Mesenchymal stem cell (in vitro differentiated cells and primary cell): ENCODE measurements around the gene GGN.

ENCODE experiments used
- DNase-seq: peaks from one replicate; pipeline ENCODE4 v3.0.0-alpha.2; 2013
- H2AFZ ChIP-seq: one replicate; pipeline ENCODE4 v1.6.1; 2013; ENCODE audit warnings: low read depth, mild to moderate bottlenecking, control low read depth, inconsistent platforms, low read length, moderate library complexity
- H2AK5ac ChIP-seq: 2 replicates; pipeline ENCODE4 v1.6.1; 2013; ENCODE audit warnings: low read length, moderate library complexity, mild to moderate bottlenecking, inconsistent platforms; ENCODE audit not compliant: severe bottlenecking
- H2BK120ac ChIP-seq: one replicate; pipeline ENCODE4 v1.6.1; 2013; ENCODE audit warnings: low read depth, mild to moderate bottlenecking, inconsistent platforms, low read length, moderate library complexity
- H2BK12ac ChIP-seq, 2 experiments: one replicate each; pipeline ENCODE4 v1.6.1; 2013; ENCODE audit warnings: inconsistent platforms in 2 of 2, low read length in 2 of 2, mild to moderate bottlenecking in 2 of 2, moderate library complexity in 2 of 2, control low read depth in 1 of 2
- H2BK15ac ChIP-seq: one replicate; pipeline ENCODE4 v1.6.1; 2013; ENCODE audit warnings: mild to moderate bottlenecking, low read depth, inconsistent platforms; ENCODE audit not compliant: poor library complexity, severe bottlenecking
- H2BK5ac ChIP-seq: 2 replicates; pipeline ENCODE4 v1.6.1; 2013; ENCODE audit warnings: low read depth, mild to moderate bottlenecking, low read length, control low read depth, inconsistent platforms; ENCODE audit not compliant: poor library complexity, severe bottlenecking
- H3K14ac ChIP-seq, 2 experiments: one replicate each; pipeline ENCODE4 v1.6.1; 2013; ENCODE audit warnings: inconsistent platforms in 2 of 2, low read length in 2 of 2, control low read depth in 1 of 2, mild to moderate bottlenecking in 1 of 2, moderate library complexity in 1 of 2
- H3K18ac ChIP-seq, 2 experiments: one replicate each; pipeline ENCODE4 v1.6.1; 2013; ENCODE audit warnings: inconsistent platforms in 2 of 2, low read length in 2 of 2, control low read depth in 1 of 2, low read depth in 1 of 2, mild to moderate bottlenecking in 1 of 2
- H3K23ac ChIP-seq, 2 experiments: one replicate each; pipeline ENCODE4 v1.6.1; 2013; ENCODE audit warnings: inconsistent platforms in 2 of 2, low read length in 2 of 2, mild to moderate bottlenecking in 2 of 2, moderate library complexity in 2 of 2, control low read depth in 1 of 2
- H3K27ac ChIP-seq: 2 replicates; pipeline ENCODE4 v1.5.1; 2013; ENCODE audit warnings: mild to moderate bottlenecking, moderate library complexity, low read length, control low read depth, inconsistent platforms; ENCODE audit not compliant: poor library complexity, severe bottlenecking
- H3K27me3 ChIP-seq, 2 experiments: 2 replicates each; pipeline versions ENCODE4 v1.6.1 to v1.7.0; 2013; ENCODE audit warnings: low read length in 2 of 2, mild to moderate bottlenecking in 2 of 2, moderate library complexity in 2 of 2, control low read depth in 1 of 2, inconsistent platforms in 1 of 2; ENCODE audit not compliant: control insufficient read depth in 1 of 2, insufficient read depth in 1 of 2
- H3K36me3 ChIP-seq, 2 experiments: 2 replicates each; pipeline versions ENCODE4 v1.6.1 to v1.7.0; 2013; ENCODE audit warnings: low read length in 2 of 2, control low read depth in 1 of 2, inconsistent platforms in 1 of 2, low read depth in 1 of 2, mild to moderate bottlenecking in 1 of 2; ENCODE audit not compliant: insufficient read depth in 2 of 2, control insufficient read depth in 1 of 2
- H3K4ac ChIP-seq, 2 experiments: one replicate each; pipeline ENCODE4 v1.6.1; 2013; ENCODE audit warnings: inconsistent platforms in 2 of 2, low read length in 2 of 2, mild to moderate bottlenecking in 2 of 2, moderate library complexity in 2 of 2, control low read depth in 1 of 2, low read depth in 1 of 2
- H3K4me1 ChIP-seq: 2 replicates; pipeline ENCODE4 v1.6.1; 2013; ENCODE audit warnings: low read depth, low read length, control low read depth; ENCODE audit not compliant: control insufficient read depth, insufficient read depth
- H3K4me2 ChIP-seq: 2 replicates; pipeline ENCODE4 v1.6.1; 2013; ENCODE audit warnings: low read length, mild to moderate bottlenecking, inconsistent platforms; ENCODE audit not compliant: poor library complexity, severe bottlenecking
- H3K4me3 ChIP-seq, 2 experiments: 2 replicates each; pipeline versions ENCODE4 v1.5.1 to v1.7.0; 2013; ENCODE audit warnings: low read length in 2 of 2, mild to moderate bottlenecking in 2 of 2, control low read depth in 1 of 2, low read depth in 1 of 2; ENCODE audit not compliant: insufficient read depth in 1 of 2
- H3K79me1 ChIP-seq: replicated peaks from 2 replicates; pipeline ENCODE4 v1.6.1; 2013; ENCODE audit warnings: mild to moderate bottlenecking, control low read depth, low read length, inconsistent platforms; ENCODE audit not compliant: poor library complexity, severe bottlenecking
- H3K9ac ChIP-seq: 2 replicates; pipeline ENCODE4 v1.7.0; 2013; ENCODE audit warnings: mild to moderate bottlenecking, low read length, moderate library complexity
- H3K9me3 ChIP-seq: 2 replicates; pipeline ENCODE4 v1.7.0; 2013; ENCODE audit warnings: mild to moderate bottlenecking, low read length; ENCODE audit not compliant: control insufficient read depth
- H4K8ac ChIP-seq: one replicate; pipeline ENCODE4 v1.6.1; 2013; ENCODE audit warnings: inconsistent platforms, mild to moderate bottlenecking, low read length, moderate library complexity
- H4K91ac ChIP-seq: one replicate; pipeline ENCODE4 v1.6.1; 2013; ENCODE audit warnings: mild to moderate bottlenecking, low read length, inconsistent platforms
- WGBS: methylation state at CpG from one replicate; pipeline ENCODE4 v1.1.7; 2013; ENCODE audit warnings: mixed read lengths; 5-methylcytosine and 5-hydroxymethylcytosine counted together

The GGN gene

DNA sequence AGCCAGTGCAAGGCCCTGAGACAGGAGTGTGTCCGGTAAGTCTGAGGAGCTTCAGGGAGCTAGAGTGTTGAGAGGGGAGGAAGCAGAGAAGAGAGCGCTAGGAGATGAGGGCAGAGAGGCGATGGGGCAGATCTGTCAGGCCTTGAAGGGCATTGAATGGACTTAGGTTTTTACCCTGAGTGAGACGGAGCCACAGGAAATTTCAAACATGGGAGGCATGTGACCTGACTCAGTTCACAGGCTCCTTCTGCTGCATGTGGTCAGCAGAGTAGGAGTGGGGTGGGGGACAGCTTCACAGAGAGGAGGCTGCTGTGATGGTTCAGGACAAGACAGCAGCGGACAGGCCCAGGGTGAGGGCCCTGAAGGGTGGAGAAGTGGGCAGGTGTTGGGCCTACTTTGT, 12.5 kb upstream of the GGN start:
- Histone ChIP-seq H2AFZ (no peak overlapping the region), H3K4me1 (peaks cover 18% of the 10 kb centered on the region), H4K91ac (no peak overlapping the region), H3K79me1 (peaks cover 14% of the 10 kb centered on the region), H3K14ac (no peak overlapping the region), H4K8ac (no peak overlapping the region), H3K4ac (no peak overlapping the region), H2BK5ac (no peak overlapping the region), H3K9ac (no peak overlapping the region), H3K4me2 (no peak overlapping the region), H2BK15ac (no peak overlapping the region), H2BK120ac (no peak overlapping the region), H3K27me3 (peaks cover 0 to 5% of the 10 kb centered on the region in 2 experiments), H2BK12ac (no peak overlapping the region), H3K9me3 (no peaks in the 10 kb centered on the region), H2AK5ac (no peak overlapping the region), H3K18ac (peak overlapping the region; percentile 38 to 58), H3K36me3 (peaks cover 8 to 19% of the 10 kb centered on the region in 2 experiments), H3K27ac (no peak overlapping the region), H3K23ac (no peak overlapping the region), H3K4me3 (no peak overlapping the region)
- DNase-seq: peak; percentile 55
- 69% methylated on average over 5 of the region's 5 CpGs for WGBS

DNA sequence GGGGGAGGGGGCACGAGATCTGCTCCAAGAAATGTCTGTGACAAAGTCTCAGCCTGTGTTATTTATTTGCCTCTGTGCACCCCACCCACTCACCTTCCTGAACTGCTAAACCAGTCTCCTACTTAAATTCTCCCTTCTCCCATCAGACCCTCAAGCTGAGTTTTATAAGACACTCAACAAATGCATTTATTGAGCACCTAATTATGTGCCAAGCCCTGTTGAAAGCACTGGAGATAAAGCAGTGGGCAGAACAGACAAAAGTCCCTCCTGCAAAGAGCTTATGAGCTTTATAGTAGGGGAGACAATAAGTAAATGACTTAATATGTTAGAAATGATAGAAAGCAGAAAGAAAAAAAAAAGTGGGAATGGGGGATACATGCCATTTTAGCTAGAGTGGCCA, 11.7 kb upstream of the GGN start:
- H2AFZ ChIP-seq: no peak overlapping the region
- no peak overlapping the region for H2AK5ac ChIP-seq
- no peak overlapping the region for H4K8ac ChIP-seq
- 91% methylated on average over 1 of the region's 1 CpG for WGBS
- no peak overlapping the region for H2BK5ac ChIP-seq
- H3K14ac ChIP-seq: no peak overlapping the region
- H3K36me3 ChIP-seq: peaks cover 4 to 19% of the 10 kb centered on the region in 2 experiments
- peaks cover 16% of the 10 kb centered on the region for H3K4me1 ChIP-seq
- DNase-seq: no peak
- peak overlapping the region; percentile 65 for H2BK15ac ChIP-seq
- H3K4me3 ChIP-seq: no peak overlapping the region
- H4K91ac ChIP-seq: no peak overlapping the region
- H3K4ac ChIP-seq: no peak overlapping the region
- peak overlapping the region in 1 of 2 experiments; percentile 5 for H3K18ac ChIP-seq
- peaks cover 8% of the 10 kb centered on the region for H3K79me1 ChIP-seq
- no peak overlapping the region for H2BK12ac ChIP-seq
- H2BK120ac ChIP-seq: no peak overlapping the region
- peaks cover 0 to 8% of the 10 kb centered on the region in 2 experiments for H3K27me3 ChIP-seq
- no peaks in the 10 kb centered on the region for H3K9me3 ChIP-seq
- no peak overlapping the region for H3K23ac ChIP-seq
- H3K27ac ChIP-seq: no peak overlapping the region
- no peak overlapping the region for H3K9ac ChIP-seq
- no peak overlapping the region for H3K4me2 ChIP-seq

DNA sequence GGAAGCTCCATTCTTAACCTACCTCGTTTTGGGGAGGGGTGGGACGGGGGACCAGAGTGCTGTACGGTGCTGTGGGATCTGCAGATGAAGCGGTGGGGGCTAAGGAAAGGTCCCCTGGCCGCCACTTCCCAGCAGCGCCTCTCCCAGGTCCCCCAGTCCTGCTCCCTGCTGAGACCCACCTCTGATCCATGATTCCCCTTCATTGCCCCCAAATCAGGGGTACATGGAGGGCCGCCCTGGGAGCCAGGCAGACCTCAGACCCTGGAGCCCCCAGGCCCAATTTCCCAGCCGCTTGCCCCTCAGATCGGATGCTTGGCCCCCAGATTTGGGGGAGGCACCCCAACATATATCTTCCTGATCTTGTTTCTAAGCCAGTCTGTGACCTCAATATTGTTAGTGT, 11.2 kb upstream of the GGN start:
- no peak overlapping the region for H3K27ac ChIP-seq
- no peak overlapping the region for H2AK5ac ChIP-seq
- no peak overlapping the region for H3K14ac ChIP-seq
- no peak overlapping the region for H2BK5ac ChIP-seq
- peaks cover 7% of the 10 kb centered on the region for H3K79me1 ChIP-seq
- H3K36me3 ChIP-seq: peaks cover 5 to 24% of the 10 kb centered on the region in 2 experiments
- H3K4me1 ChIP-seq: peaks cover 15% of the 10 kb centered on the region
- 68% methylated on average over 8 of the region's 9 CpGs for WGBS
- no peak overlapping the region for H2BK12ac ChIP-seq
- no peak overlapping the region for H2AFZ ChIP-seq
- no peak overlapping the region for H3K9ac ChIP-seq
- no peak overlapping the region for H3K23ac ChIP-seq
- no peak overlapping the region for H4K91ac ChIP-seq
- peak overlapping the region in 1 of 2 experiments; percentile 5 for H3K18ac ChIP-seq
- no peak overlapping the region for H3K4me2 ChIP-seq
- peak overlapping the region; percentile 24 for H2BK120ac ChIP-seq
- no peak overlapping the region for H3K4ac ChIP-seq
- peak overlapping the region; percentile 45 for H4K8ac ChIP-seq
- H3K4me3 ChIP-seq: no peak overlapping the region
- H3K9me3 ChIP-seq: no peaks in the 10 kb centered on the region
- no peak for DNase-seq
- peaks cover 0 to 8% of the 10 kb centered on the region in 2 experiments for H3K27me3 ChIP-seq
- peak overlapping the region; percentile 65 for H2BK15ac ChIP-seq

DNA sequence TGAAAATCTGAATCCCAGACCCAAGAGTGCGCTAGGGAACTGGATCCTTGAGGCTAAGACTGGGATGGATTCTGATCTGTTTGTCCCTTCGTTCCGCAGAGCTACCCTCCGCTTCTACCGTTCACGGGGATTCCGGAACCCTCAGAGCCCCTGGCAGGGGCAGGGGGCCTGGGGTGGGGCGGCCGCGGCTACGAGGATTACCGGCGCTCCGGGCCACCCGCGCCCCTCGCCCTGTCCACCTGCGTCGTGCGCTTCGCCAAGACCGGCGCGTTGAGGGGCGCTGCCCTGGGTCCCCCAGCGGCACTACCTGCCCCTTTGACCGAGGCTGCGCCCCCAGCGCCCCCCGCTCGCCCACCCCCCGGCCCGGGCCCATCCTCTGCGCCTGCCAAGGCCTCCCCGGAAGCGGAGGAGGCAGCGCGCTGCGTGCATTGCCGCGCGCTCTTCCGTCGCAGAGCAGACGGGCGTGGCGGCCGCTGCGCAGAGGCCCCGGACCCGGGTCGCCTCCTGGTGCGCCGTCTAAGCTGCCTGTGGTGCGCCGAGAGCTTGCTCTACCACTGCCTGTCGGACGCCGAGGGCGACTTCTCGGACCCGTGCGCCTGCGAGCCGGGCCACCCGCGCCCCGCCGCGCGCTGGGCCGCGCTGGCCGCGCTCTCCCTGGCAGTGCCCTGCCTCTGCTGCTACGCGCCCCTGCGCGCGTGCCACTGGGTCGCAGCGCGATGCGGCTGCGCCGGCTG, 7.7 kb upstream of the GGN start:
- H2BK5ac ChIP-seq: no peak overlapping the region
- no peak overlapping the region for H3K14ac ChIP-seq
- H3K4me2 ChIP-seq: no peak overlapping the region
- H2BK12ac ChIP-seq: no peak overlapping the region
- no peak overlapping the region for H4K91ac ChIP-seq
- no peak overlapping the region for H2BK120ac ChIP-seq
- H3K4me1 ChIP-seq: peaks cover 17% of the 10 kb centered on the region
- H2AFZ ChIP-seq: no peak overlapping the region
- no peak overlapping the region for H3K4ac ChIP-seq
- WGBS: 99% methylated on average over 86 of the region's 86 CpGs
- DNase-seq: no peak
- no peak overlapping the region for H3K18ac ChIP-seq
- H2BK15ac ChIP-seq: no peak overlapping the region
- H2AK5ac ChIP-seq: no peak overlapping the region
- no peak overlapping the region for H3K9ac ChIP-seq
- H3K9me3 ChIP-seq: no peaks in the 10 kb centered on the region
- peaks cover 0 to 8% of the 10 kb centered on the region in 2 experiments for H3K27me3 ChIP-seq
- no peak overlapping the region for H3K23ac ChIP-seq
- H3K36me3 ChIP-seq: peaks cover 28 to 39% of the 10 kb centered on the region in 2 experiments
- no peak overlapping the region for H3K4me3 ChIP-seq
- H3K79me1 ChIP-seq: peaks cover 8% of the 10 kb centered on the region
- no peak overlapping the region for H4K8ac ChIP-seq
- H3K27ac ChIP-seq: no peak overlapping the region
